GM12878 (cell line): ENCODE results near the gene ST6GAL2. TPM values are rescaled to one million over a fixed set of nuclear protein-coding genes. Genes with fewer than 3 reads are reported as not detected.

Source experiments
- ATAC-seq: fragments of 200-7000 bp; cut with Tn5 transposase; 3 replicates; pipeline ENCODE4 v1.9.1; 2020; ENCODE audit warnings: mild to moderate bottlenecking, moderate library complexity
- BruUV-seq: library from RNA; stranded (reverse); fragments of 400-500 nt; replicated peaks from 2 replicates; lab custom pipeline; 2021; lab: Mats Ljungman, UMichigan
- CTCF ChIA-PET: fragments of 300-600 bp; sonication (Branson Sonifier 250); formaldehyde crosslinking; extraction: SDS; loops from one replicate; lab custom pipeline; 2021; ENCODE audit warnings: inconsistent platforms; lab: Yijun Ruan, JAX
- POLR2A ChIA-PET: fragments of 350-600 bp; formaldehyde crosslinking; extraction: SDS; loops from one replicate; lab custom pipeline; 2021; ENCODE audit warnings: inconsistent platforms; lab: Charles Lee
- RAD21 ChIA-PET: fragments of 300-600 bp; sonication (Branson Sonifier 250); formaldehyde crosslinking; loops from one replicate; lab custom pipeline; 2023; ENCODE audit warnings: antibody characterized with exemption; ENCODE audit not compliant: unreplicated experiment; lab: Charles Lee
- SMC1A ChIA-PET: fragments of 300-600 bp; sonication (Branson Sonifier 250); formaldehyde crosslinking; loops from one replicate; lab custom pipeline; 2023; ENCODE audit not compliant: unreplicated experiment, uncharacterized antibody; lab: Charles Lee
- DNase-seq: peaks from one replicate; pipeline ENCODE4 v3.0.0-alpha.2; 2011; ENCODE audit warnings: low read depth, low spot score
- FAIRE-seq: peaks from 3 replicates; lab custom pipeline; 2011; peaks lifted over from hg19 to GRCh38; lab: Jason Lieb, UNC
- H2AFZ ChIP-seq: 2 replicates; pipeline ENCODE4 v1.6.0; 2011; ENCODE audit warnings: low read depth, low read length, control low read depth; ENCODE audit not compliant: control insufficient read depth
- H3K27ac ChIP-seq: 2 replicates; pipeline ENCODE4 v1.5.1; 2011; ENCODE audit warnings: control low read depth; ENCODE audit not compliant: control insufficient read depth, insufficient read depth
- H3K27me3 ChIP-seq, 2 experiments: replicated peaks in 1 of 2; 2 replicates each; pipeline versions ENCODE4 v1.6.0 to v1.6.1; 2011; ENCODE audit warnings: low read length in 1 of 2; ENCODE audit not compliant: control insufficient read depth in 2 of 2, insufficient read depth in 2 of 2
- H3K36me3 ChIP-seq, 2 experiments: 2 replicates each; pipeline ENCODE4 v1.5.1; 2011; ENCODE audit warnings: low read length in 1 of 2; ENCODE audit not compliant: control insufficient read depth in 2 of 2, insufficient read depth in 2 of 2
- H3K4me1 ChIP-seq: 2 replicates; pipeline ENCODE4 v1.6.1; 2011; ENCODE audit warnings: mild to moderate bottlenecking, low read length, moderate library complexity, mixed read lengths; ENCODE audit not compliant: control insufficient read depth, insufficient read depth
- H3K4me2 ChIP-seq: 2 replicates; pipeline ENCODE4 v1.6.0; 2011; ENCODE audit warnings: control low read depth; ENCODE audit not compliant: control insufficient read depth, insufficient read depth
- H3K4me3 ChIP-seq: fragments of 200-600 bp; sonication (generic); 2 replicates; pipeline ENCODE4 v1.5.1; 2016
- H3K79me2 ChIP-seq: 2 replicates; pipeline ENCODE4 v1.6.0; 2011; ENCODE audit warnings: low read length; ENCODE audit not compliant: control insufficient read depth, insufficient read depth
- H3K9ac ChIP-seq: 2 replicates; pipeline ENCODE4 v1.8.0; 2011; ENCODE audit warnings: low read length, control low read depth, mixed read lengths; ENCODE audit not compliant: control insufficient read depth, insufficient read depth
- H3K9me3 ChIP-seq: replicated peaks from 3 replicates; pipeline ENCODE4 v1.5.1; 2011; ENCODE audit warnings: mild to moderate bottlenecking, low read length; ENCODE audit not compliant: control insufficient read depth, insufficient read depth
- H4K20me1 ChIP-seq: 2 replicates; pipeline ENCODE4 v1.6.0; 2011; ENCODE audit not compliant: control insufficient read depth, insufficient read depth
- BHLHE40 ChIP-seq, 2 experiments: fragments of 450-650 bp in 1 of 2; IDR thresholded peaks; 2 replicates each; pipeline ENCODE4 v1.6.1; 2011 to 2017; ENCODE audit warnings: low read depth in 2 of 2, borderline replicate concordance in 1 of 2, improper control_type of control experiment in 1 of 2, low read length in 1 of 2, mild to moderate bottlenecking in 1 of 2
- CHD4 ChIP-seq: fragments of 200-600 bp; sonication (generic); IDR thresholded peaks from 2 replicates; pipeline ENCODE4 v1.6.1; 2016; ENCODE audit warnings: mild to moderate bottlenecking
- CREB1 ChIP-seq: IDR thresholded peaks from 2 replicates; pipeline ENCODE4 v1.6.1; 2012; ENCODE audit warnings: low read depth, mild to moderate bottlenecking, inconsistent platforms
- EED ChIP-seq: sonication (generic); IDR thresholded peaks from 2 replicates; pipeline ENCODE4 v1.6.1; 2016; ENCODE audit warnings: antibody characterized with exemption, low read depth
- JUND ChIP-seq: IDR thresholded peaks from 2 replicates; pipeline ENCODE4 v1.6.1; 2012; ENCODE audit warnings: low read depth, mild to moderate bottlenecking, low read length, improper control_type of control experiment, moderate library complexity
- KAT2A ChIP-seq: conservative IDR thresholded peaks from 2 replicates; pipeline ENCODE4 v1.6.1; 2011; ENCODE audit warnings: low read depth, low read length; ENCODE audit not compliant: control insufficient read depth
- MEF2B ChIP-seq: fragments of 450-650 bp; IDR thresholded peaks from 2 replicates; pipeline ENCODE4 v1.6.1; 2018; ENCODE audit warnings: mild to moderate bottlenecking, moderate library complexity; ENCODE audit not compliant: partially characterized antibody, poor library complexity, severe bottlenecking
- MTA2 ChIP-seq: fragments of 450-650 bp; IDR thresholded peaks from 2 replicates; pipeline ENCODE4 v1.6.1; 2016; ENCODE audit warnings: low read depth, mild to moderate bottlenecking, moderate library complexity
- MTA3 ChIP-seq: IDR thresholded peaks from 2 replicates; pipeline ENCODE4 v1.6.1; 2012; ENCODE audit warnings: low read length, inconsistent platforms, borderline replicate concordance
- MYB ChIP-seq: fragments of 150-350 bp; IDR thresholded peaks from 2 replicates; pipeline ENCODE4 v1.6.1; 2014; ENCODE audit warnings: mild to moderate bottlenecking, low read depth, low read length, borderline replicate concordance
- POLR2AphosphoS2 ChIP-seq: IDR thresholded peaks from 2 replicates; pipeline ENCODE4 v1.6.1; 2011; ENCODE audit warnings: low read depth, mild to moderate bottlenecking, low read length, improper control_type of control experiment, moderate library complexity
- WRNIP1 ChIP-seq: IDR thresholded peaks from 2 replicates; pipeline ENCODE4 v1.6.1; 2011; ENCODE audit warnings: low read depth, low read length, improper control_type of control experiment, borderline replicate concordance
- ZSCAN29 ChIP-seq: fragments of 450-650 bp; IDR thresholded peaks from 2 replicates; pipeline ENCODE4 v1.6.1; 2017; ENCODE audit warnings: mild to moderate bottlenecking, moderate library complexity
- ZZZ3 ChIP-seq: IDR thresholded peaks from 2 replicates; pipeline ENCODE4 v1.6.1; 2011; ENCODE audit warnings: low read depth; ENCODE audit not compliant: control insufficient read depth, insufficient read length
- WGBS: methylation state at CpG from one replicate; pipeline ENCODE4 v1.1.6; 2016; ENCODE audit warnings: low lambda C conversion rate; ENCODE audit not compliant: insufficient replicate concordance, insufficient coverage; ENCODE audit errors: missing lambda C conversion rate; 5-methylcytosine and 5-hydroxymethylcytosine counted together
- in situ Hi-C: fragments of 300-500 bp; cut with MboI; formaldehyde crosslinking; loops from 9 replicates; pipeline ENCODE4 v1.14.3; 2018; ENCODE audit warnings: mixed read lengths
- intact Hi-C: fragments of 100-400 bp; cut with micrococcal nuclease; formaldehyde crosslinking; loops from one replicate; pipeline ENCODE4 v1.14.2; 2022; ENCODE audit not compliant: unreplicated experiment
- polyA plus RNA-seq, 11 experiments: library from polyadenylated mRNA; depleted of rRNA in 4 of 11; unstranded in 6 of 11; stranded (reverse) in 5 of 11; fragments of >200 nt; fragmentation: Nextera tagmentation in 4 of 11; fragmentation: Illumina TruSeq in 1 of 11; extraction: Ambion mirVana in 4 of 11; extraction: Trizol in 1 of 11; gene quantifications; 1 replicate in 1 of 11; 2 replicates in 10 of 11; pipeline versions ENCODE4 v1.2.1 to v1.2.3, GENCODE V29; 2011 to 2016; ENCODE audit warnings: inconsistent platforms in 2 of 11, missing spikeins in 2 of 11, low read depth in 1 of 11
- total RNA-seq, 4 experiments: library from RNA; depleted of rRNA in 3 of 4; stranded (reverse); fragments of >200 nt in 3 of 4; fragmentation: Illumina TruSeq in 1 of 4; extraction: Trizol in 1 of 4; gene quantifications; 2 replicates each; pipeline versions ENCODE4 v1.2.1 to v1.2.3, GENCODE V29; 2013 to 2021
- TF ChIP-seq, protein P1 (sequence below): IDR thresholded peaks from 2 replicates; pipeline ENCODE4 v1.6.1; 2012; ENCODE audit warnings: low read depth, low read length, improper control_type of control experiment
- TF ChIP-seq, protein P2 (sequence below): IDR thresholded peaks from 2 replicates; pipeline ENCODE4 v1.6.1; 2012; ENCODE audit warnings: low read length, inconsistent platforms
- TF ChIP-seq, protein P3 (sequence below): fragments of 450-650 bp; IDR thresholded peaks from 2 replicates; pipeline ENCODE4 v1.6.1; 2017; ENCODE audit warnings: mild to moderate bottlenecking

ST6GAL2 gene
- total and polyA plus RNA-seq, 10 of the 15 experiments (the other 5 are each of a cell fraction or from before 2014, with no cell fraction given) = not detected

DNA sequence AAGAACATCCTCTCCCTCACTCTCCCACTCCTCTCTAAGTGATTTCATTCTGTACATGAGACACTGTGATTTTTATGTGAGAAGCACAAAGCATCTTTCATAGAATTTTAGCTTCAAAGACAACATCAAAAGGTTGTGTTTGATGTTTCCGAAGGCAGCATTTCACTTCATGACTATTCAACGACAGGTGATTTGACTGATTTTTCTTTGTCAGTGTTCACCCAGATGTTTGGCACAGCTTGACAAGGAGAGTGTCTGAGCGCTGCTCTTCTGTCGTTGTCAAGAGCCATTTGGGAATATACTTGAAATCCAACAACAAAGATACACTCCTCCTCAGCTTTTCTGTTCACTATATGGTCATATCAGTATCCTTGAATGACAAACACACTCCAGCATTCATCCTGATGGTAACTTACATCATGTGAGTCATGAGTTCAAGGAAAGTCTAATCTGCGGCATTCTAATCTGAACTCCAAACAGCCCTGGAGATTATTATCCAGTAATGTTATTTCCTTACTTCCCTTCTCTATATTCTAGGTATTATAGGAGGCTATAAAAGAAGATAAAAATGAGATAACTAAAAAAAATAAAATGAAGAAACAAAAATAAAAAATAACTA lies 45.9 kb upstream of the ST6GAL2 start:
- no peak for FAIRE-seq
- RAD21 ChIA-PET = no interaction called here
- SMC1A ChIA-PET = no interaction called here
- no peak for ATAC-seq
- TF ChIP-seq, protein P1, sequence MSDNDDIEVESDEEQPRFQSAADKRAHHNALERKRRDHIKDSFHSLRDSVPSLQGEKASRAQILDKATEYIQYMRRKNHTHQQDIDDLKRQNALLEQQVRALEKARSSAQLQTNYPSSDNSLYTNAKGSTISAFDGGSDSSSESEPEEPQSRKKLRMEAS = no peak
- TF ChIP-seq MTA3 (no peak), JUND (no peak), ZSCAN29 (no peak), ZZZ3 (no peak), EED (no peak), CHD4 (no peak), CREB1 (no peak), MYB (no peak), POLR2AphosphoS2 (no peak), MEF2B (no peak), BHLHE40 (IDR thresholded peaks at IDR 0.05; ENCODE audit: borderline replicate concordance in 1 of 2, low read depth in 2 of 2, low read length in 1 of 2) (no peak), WRNIP1 (no peak), MTA2 (no peak), KAT2A (no peak)
- TF ChIP-seq, protein P2, sequence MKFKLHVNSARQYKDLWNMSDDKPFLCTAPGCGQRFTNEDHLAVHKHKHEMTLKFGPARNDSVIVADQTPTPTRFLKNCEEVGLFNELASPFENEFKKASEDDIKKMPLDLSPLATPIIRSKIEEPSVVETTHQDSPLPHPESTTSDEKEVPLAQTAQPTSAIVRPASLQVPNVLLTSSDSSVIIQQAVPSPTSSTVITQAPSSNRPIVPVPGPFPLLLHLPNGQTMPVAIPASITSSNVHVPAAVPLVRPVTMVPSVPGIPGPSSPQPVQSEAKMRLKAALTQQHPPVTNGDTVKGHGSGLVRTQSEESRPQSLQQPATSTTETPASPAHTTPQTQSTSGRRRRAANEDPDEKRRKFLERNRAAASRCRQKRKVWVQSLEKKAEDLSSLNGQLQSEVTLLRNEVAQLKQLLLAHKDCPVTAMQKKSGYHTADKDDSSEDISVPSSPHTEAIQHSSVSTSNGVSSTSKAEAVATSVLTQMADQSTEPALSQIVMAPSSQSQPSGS = no peak
- TF ChIP-seq, protein P3, sequence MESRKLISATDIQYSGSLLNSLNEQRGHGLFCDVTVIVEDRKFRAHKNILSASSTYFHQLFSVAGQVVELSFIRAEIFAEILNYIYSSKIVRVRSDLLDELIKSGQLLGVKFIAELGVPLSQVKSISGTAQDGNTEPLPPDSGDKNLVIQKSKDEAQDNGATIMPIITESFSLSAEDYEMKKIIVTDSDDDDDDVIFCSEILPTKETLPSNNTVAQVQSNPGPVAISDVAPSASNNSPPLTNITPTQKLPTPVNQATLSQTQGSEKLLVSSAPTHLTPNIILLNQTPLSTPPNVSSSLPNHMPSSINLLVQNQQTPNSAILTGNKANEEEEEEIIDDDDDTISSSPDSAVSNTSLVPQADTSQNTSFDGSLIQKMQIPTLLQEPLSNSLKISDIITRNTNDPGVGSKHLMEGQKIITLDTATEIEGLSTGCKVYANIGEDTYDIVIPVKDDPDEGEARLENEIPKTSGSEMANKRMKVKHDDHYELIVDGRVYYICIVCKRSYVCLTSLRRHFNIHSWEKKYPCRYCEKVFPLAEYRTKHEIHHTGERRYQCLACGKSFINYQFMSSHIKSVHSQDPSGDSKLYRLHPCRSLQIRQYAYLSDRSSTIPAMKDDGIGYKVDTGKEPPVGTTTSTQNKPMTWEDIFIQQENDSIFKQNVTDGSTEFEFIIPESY = no peak
- DNase-seq = no peak
- POLR2A ChIA-PET = no interaction called here
- no peak overlapping the region for H3K9ac ChIP-seq
- WGBS = 51% methylated on average over 5 of the region's 5 CpGs
- no peak overlapping the region for H3K4me3 ChIP-seq
- H3K36me3 ChIP-seq = no peaks in the 10 kb centered on the region
- no peaks in the 10 kb centered on the region for H3K9me3 ChIP-seq
- CTCF ChIA-PET = no interaction called here
- H3K4me2 ChIP-seq = no peak overlapping the region
- no peak overlapping the region for H3K27ac ChIP-seq
- no peak overlapping the region for H2AFZ ChIP-seq
- no peaks in the 10 kb centered on the region for H4K20me1 ChIP-seq
- H3K27me3 ChIP-seq = no peaks in the 10 kb centered on the region
- in situ Hi-C loops = no loop called here
- intact Hi-C loops = no loop called here
- H3K4me1 ChIP-seq = no peaks in the 10 kb centered on the region
- no TSS peak for BruUV-seq
- no peaks in the 10 kb centered on the region for H3K79me2 ChIP-seq
